SH-SY5Y (cell line): ENCODE data around the gene LDLRAD2.

ENCODE experiments used
- GATA2 ChIP-seq: IDR thresholded peaks from 2 replicates; pipeline ENCODE4 v1.6.1; 2011; ENCODE audit warnings: mild to moderate bottlenecking, low read depth, low read length
- GATA3 ChIP-seq: IDR thresholded peaks from 2 replicates; pipeline ENCODE4 v1.6.1; 2011; ENCODE audit warnings: low read depth, mild to moderate bottlenecking, low read length, moderate library complexity

DNA sequence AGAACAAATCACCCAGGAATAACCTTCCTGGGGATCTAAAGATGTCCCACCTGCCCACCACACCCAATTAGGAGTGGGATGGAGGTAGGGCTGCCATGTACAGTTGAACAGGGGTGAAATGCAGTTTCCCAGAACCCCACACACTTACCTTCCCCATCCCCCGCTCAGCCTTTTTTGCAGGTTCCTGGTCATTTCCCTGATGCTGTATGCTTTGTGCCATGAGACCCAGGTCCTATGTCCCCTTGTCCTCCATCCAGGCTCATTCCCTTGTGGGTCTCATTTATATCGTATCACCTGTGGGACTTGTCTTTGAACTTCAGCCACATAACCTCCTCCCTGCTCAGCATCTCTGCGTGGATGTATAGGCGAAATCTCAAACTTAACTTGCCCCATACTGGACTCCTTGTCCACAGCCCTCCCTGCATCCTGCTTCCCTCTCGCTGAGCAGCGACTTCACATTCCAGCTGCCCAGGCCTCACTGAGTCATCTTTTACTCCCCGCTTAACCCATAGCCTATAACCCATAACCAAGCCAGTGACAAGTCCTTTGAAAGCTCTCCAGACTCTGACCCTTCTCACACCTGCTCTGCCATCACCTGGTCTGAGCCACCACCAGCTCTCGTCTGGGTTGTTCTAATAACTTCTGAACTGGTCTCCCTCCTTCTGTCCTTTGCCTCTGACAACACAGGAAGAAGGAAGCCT, 4.7 kb downstream of the LDLRAD2 start:
- TF ChIP-seq GATA2 (no peak), GATA3 (no peak)
